GM21825 (cell line): ENCODE data around the gene C16orf95.

Experiments
- ATAC-seq: cut with Tn5 transposase; IDR thresholded peaks from one replicate; pipeline ENCODE4 v1.9.1; 2021; ENCODE audit warnings: mild to moderate bottlenecking, moderate library complexity; ENCODE audit not compliant: unreplicated experiment

The C16orf95 gene

DNA sequence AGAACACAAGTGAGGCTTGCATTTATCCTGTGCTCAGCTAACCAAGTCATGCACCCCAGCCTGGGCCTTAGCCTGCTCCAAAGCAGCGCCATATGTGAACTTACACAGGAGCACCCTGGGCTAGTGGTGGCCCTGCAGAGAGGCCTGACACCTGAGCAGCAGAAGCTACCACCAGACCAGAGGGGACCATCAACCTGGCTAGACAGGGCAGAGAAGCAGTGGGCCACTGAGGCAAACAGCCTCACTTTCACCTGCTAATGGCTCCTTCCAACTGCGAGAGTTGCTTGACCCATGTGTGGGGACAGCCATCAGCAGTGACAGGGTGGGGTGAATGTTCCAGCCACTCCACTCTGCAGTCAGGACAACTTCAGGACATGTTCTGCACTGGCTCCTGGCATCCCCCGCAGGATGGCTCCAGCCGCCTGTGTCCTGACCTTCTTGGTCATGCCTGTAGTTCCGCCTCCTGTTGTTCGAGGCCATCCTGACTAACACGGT is 2.9 kb upstream of the C16orf95 start:
- ATAC-seq = no peak

DNA sequence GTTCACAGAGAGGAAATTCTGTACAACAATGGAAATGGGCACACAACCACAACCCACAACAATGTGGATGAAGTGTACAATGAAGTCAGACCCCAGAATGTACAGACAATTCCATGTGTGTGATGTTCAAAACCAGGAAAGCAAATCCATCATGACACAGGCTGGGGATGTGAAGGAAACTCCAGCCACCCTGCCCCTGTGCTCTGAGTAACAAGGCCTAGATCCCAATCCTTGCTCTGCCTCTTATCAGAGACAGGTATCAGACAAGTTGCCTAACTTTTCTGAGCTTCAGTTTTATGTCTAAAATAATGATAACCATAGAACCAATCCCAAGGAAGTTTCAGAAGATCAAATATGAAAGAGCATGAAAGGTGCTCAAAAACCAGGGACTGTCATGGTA is 1.8 kb upstream of the C16orf95 start:
- no peak for ATAC-seq

DNA sequence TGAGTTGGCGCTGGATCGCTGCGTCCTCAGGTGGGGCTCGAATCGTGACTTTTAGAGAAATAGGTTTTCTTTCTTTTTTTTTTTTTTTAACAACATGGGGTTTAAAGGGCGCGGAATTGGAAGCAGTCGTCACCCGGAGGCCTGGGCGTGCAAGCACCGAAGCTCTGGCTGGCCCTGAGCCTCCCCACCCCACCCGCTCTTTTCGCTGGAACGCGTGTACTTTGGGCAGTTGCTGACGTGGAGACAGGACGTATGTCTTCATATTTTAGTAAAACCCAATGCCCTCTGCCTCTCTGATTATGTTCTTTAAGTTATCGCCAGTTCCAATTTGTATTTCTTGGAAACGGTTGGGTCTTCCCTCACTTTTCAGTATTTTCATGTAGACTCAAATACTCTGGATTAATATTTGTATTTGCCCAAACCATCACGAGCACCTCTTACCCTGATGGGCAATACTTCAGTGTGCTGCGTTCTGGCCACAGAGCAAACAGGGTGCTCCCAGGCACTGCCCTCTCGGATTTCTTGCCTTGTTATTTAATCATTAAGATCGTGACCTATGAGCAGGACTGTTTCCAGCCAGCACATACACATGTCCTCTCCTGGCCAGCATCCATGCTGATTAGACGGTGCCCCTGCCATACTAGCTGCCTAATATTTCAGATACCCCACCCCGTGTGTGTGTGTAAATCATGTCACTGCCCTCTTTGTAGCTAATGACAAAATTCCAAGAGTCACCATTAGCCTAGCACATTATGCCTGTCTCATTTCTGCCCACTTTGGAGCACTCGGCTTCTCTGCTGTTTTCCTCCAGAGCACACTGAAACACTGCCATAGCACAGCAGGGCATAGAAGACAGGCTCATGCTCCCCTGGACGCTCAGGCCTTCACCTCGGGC is 805 bp upstream of the C16orf95 start:
- no peak for ATAC-seq

DNA sequence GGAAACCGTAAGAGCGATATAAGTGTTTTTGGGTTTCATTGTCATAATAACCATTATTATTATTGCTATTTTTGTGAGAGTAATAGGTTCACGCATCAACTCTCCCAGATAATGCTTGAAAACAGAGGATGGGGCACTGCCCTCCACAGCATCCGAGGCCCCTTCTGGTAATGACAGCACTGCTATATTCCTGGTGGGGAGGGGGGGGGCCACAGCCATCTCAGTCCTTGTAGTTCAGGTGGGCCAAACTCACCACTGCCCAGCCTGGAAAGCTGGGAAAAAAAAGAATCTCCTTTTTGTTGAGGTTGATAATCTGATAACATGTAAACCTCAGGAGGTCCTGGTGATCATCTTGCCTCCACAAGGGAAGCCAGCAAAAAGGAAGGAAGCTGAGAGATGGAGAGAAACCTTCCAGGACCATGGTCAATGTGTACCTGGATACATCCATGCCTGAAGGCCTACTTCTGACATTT is 706 bp downstream of the C16orf95 start:
- ATAC-seq = no peak

DNA sequence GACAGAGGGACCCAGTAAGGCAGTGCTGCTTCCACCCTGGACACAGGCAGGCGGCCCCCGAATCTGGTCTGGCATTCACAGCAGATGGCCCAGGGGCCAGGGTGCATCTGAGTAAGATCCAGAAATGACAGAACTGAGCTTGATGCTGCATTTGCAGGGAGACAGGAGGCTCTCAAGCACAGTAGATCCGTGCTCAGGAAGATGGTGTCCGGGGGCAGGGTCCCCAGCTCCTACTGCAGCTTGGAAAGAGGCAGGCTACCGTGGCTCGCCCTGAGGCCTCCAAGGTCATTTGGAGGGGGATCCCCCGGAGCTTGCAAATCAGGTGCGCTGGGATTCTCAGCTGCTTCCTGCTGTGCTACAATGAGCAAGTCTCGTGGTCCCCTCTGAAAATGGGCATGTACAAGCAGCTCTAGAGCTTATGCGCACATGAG is 2.2 kb downstream of the C16orf95 start:
- no peak for ATAC-seq

DNA sequence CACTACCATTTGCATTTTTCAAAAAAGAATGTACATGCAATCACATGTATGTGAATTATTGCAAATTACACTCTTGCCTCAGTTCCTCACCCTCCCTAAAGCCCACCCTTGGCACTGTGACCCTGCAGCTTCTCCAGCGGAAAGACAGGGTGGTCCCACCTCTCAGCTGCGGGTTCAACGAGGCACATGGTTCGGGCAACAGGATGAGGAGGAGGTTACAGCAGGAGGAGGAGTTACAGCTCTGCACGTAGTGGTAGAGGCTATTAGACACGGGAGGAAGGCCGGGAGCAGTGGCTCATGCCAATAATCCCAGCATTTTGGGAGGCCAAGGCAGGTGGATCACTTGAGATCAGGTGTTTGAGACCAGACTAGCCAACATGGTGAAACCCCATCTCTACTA is 5.2 kb downstream of the C16orf95 start:
- ATAC-seq = no peak

DNA sequence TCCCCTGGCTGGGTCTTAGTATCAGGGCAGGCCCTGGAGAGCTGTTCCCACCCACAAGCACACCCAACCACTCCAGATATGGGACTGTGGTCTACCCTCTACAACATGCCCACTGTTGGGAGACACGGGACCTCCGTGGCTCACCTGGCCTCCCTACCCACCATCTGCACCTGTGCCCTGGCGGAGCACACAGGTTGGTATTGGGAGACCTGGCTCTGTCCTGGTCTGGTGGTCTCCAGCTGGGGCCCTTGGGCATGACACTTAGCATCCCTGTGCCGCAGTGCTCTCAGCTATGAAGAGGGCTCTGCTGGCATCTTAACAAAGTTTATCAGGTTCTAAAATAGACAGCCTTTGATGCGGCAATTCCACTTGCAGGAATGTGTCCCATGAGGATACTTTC is 5.8 kb downstream of the C16orf95 start:
- no peak for ATAC-seq

DNA sequence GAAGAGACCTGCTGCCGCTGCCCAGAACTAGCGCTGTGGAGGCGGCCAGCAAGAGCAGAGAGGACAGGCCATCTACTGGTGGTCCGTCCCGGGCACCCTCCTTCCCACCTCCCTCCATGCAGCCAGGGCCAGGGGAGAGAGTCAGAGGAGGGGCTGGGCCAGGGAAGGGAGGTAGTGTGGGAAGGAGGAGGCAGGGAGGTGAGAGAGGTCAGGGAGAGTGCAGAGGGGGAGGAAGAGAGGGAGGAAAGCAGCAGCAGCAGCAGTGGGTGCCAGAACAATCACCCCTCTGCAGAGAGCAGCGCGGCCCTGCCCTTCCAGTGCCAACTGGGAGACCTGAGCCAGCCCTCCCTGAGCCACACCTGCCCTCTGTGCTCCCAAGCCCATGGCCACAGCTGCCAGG is 6.6 kb downstream of the C16orf95 start:
- ATAC-seq = no peak

DNA sequence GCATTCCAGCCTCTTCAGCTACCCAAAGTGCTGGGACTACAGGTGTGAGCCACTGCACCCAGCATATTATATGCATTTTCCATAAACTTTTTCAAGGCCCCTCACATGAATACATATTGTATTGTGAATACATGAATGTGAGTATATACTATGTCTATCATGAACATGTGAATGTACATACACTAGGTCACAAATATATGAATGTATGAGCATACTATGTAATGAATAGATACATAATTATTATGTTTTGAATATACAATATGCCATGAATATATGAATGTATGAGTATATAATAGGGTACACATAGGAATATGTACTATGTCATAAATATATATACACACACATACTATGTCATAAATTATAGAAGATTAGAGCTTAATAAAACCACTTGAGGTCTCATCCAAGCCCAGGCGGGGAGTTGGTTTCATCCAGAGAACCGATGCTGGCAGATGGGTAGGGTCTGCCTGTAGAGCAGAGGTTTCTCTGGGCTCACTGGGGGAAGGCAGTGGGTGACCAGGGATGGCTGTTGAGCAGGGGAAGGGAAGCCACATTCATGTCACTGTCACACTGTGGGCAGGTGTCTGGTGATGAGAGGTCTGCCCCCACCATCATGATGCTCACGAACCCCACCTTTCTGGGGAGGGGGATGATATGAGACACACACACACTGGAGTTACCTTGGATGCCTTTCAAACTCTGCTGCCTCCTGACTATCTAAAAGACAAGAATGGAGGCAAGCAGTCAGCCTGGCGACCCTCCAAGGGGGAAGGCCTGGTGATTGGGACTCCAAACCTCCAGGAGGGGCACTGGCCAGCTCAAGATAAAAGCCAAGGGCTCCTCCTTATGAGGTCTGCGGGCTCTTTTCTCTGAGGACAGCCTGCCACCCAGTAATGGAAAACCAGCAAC is 7.3 kb downstream of the C16orf95 start:
- ATAC-seq = no peak

DNA sequence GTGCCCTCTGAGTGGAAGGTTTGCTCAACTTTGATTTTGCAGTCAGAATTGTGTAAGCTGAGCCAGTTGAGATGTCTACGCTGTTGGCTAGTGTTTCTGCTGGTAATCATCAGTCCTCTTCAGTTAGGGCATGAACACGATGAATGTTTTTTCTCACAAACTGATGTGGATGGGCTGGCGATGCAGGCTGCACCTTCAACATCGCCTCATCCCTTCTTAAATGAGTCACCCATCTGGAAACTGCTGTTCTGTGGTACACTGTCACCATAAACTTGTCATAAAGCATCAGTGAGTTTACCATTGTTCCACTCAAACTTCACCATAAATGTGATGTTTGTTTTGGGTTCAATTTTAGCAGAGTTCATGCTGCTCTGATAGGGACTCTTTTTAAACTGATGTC is 8.4 kb downstream of the C16orf95 start:
- ATAC-seq = no peak

DNA sequence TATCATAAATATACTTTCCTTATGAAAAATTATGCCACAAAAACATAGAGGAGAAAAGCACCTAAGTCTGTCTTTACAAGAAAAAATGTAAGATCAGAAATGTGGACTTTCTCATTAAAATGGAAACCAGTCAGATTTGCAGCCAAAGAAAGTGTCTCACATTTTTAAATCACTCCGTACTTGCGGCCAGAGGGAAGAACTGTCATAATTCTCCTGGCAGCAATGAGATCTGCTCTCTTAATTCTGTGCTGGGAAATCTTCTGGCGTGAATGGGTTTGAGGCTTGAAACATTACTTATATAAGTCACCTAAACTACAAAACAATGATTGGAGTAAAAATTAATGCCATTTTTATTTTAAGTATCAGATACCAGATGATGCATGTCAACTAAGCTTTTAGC is 10.7 kb downstream of the C16orf95 start:
- ATAC-seq = no peak

DNA sequence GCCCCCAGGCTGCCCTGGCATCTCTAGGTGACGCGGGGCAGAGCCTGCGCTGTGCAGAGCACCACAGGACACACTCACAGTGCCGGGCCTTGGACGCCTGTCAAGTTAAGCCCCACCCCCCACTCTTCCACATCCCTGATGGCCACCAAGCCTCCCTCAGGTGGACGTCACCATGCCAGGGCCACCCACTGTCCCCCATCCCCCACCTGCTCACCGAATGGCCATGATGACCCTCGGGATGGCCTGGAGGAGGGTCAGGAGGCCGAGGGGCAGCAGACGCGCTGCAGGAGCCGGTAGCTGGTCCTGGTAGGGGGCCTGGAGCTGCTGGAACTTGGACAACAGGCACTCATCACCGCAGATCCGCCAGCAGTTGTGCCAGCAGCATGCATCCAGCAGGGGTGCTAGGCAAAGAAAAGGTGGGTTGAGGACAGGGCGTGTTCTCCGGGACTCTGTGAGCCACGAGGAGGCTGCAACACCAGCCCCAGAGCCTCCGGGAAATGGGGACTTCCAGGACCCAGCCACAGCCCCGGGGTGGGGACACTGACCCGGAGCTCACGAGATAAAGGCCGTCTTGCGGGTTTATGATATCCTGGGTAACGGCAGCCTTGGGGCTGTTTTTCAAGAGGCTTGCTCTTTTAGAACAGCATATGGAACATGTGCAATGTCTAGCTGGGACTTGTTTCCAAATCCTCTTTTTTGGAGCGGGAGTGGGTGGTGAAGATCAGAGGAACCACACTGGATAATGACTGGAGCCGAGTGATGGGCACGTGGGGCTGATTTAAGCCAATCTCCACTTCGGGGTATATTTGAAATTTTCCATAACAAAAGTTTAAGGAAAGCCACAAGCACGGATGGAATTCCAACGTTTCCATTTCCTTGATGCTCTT is 11.4 kb downstream of the C16orf95 start:
- ATAC-seq = no peak

DNA sequence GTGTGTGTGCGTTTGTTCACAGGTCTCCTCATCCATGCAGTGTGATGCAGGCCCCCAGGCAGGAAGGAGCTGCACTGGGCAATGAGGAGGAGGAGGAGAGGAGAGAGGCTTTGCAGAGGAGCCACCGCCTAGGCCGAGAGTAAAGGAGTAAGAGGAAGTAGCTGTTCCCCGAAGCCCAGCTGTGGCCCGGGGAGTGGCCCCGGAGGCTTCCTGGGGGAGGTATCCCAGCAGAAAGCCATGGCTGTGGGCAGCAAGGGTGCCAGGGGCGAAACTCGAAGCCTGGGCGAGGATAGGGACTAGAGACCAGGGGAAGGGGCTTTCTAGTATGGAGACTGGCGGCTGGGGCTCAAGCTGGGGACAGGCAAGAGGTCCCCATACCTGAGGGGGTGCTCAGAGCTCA is 12.2 kb downstream of the C16orf95 start:
- ATAC-seq = no peak

DNA sequence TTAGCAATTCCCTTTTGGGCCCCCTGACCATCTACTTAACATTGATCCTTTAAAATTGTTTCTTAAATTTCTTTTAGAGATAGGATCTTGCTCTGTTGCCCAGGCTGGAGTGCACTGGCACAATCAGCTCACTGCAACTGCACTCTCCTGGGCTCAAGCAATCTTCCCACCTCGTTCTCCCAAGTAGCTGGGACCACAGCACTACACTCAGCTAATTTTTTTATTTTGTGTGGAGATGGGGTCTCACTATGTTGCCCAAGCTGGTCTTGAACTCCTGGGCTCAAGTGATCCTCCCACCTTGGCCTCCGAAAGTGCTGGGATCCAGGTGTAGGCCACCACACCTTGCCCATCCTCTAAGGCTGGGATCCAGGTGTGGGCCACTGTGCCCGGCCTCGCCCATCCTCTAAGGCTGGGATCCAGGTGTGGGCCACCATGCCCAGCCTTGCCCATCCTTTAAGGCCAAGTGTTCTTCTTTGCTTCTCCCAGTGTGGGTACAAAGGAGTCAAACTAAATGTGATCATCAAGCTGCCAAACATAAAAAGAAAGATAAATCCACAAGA is 13.2 kb downstream of the C16orf95 start:
- ATAC-seq = no peak

DNA sequence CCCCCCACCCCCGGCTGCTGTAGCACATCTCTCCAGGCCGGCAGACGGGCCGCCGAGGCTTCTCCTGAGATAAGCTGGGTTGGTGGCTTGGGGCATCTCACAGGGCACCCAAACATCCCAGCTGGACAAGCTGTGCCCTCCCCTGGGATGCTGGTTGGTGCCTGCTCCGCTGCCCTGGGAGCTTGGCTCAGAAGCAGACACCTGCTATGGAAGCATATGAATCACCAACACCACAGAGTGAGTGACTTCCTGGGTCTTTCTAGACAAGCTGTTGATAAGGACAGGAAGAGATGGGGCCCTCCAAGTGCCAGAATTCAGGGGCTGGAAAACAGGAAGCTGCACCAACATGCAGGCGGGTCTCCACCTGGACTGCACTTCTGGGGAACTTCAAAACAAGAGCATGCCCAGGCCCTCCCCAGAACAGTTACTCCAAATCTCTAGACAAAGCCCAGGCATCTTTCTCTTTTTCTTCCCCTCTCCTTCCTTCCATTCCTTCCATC is 13.7 kb downstream of the C16orf95 start:
- ATAC-seq = no peak

DNA sequence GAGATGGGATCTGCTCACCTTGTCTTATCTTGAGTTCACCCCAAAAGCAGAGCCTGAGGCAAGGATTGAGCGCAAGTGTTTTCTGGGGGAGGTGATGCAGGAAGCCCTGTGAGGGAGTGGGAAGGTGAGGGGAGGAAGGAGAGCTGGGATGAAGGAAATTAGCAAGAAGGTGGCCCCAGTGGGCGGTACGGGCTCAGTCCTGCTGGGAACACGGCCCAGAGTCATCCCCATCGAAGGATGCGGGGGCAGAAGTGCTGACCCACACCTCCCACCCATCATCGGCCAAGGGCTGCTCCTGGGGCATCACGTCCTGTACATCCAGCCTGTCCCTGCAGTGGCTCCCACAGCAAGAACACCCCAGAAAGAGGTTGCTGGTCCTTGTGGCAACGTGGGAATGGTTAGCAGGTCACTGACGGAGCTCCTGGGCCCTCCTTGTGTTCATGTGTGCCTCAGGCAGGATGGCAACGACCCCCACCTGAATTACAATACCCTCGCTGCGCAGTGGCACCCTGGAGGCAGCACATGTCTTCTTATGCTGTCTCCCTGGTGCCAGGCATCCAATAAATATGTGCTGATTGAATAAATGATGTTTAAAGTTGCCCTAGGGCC is 18.2 kb downstream of the C16orf95 start:
- ATAC-seq = no peak

DNA sequence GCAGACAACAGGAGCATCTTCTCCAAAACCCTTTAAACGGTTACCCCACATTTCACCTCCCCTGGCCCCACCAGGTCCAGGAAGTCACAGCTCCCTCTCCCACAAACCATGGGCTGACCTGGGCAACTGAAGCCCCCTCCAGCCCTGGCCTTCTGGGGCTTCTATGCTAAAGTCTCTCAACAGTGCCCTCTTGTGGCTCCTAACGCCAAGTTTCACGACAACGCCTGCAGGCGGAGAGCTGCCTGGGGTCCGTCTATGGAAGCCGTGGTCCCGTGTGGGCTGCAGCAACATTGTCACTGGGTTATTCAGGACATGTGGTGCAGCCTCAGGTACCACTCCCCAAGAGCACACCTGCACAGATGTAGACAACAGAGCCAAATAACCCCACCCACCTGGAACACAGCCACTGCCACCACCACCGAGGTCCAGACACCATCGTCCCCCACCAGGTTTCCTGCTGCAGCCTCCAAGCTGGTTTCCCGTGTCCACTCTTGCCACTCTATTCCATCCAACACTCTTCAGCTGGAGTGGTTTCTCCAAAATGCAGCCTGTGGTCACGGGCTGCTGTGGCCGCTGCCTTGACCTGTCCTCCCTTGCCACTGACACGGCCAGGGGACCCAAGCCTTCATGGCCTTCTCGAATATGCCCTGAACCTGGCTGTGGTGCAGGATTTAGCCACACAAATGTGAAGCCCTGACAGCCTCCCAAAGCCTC is 19.1 kb downstream of the C16orf95 start:
- no peak for ATAC-seq

DNA sequence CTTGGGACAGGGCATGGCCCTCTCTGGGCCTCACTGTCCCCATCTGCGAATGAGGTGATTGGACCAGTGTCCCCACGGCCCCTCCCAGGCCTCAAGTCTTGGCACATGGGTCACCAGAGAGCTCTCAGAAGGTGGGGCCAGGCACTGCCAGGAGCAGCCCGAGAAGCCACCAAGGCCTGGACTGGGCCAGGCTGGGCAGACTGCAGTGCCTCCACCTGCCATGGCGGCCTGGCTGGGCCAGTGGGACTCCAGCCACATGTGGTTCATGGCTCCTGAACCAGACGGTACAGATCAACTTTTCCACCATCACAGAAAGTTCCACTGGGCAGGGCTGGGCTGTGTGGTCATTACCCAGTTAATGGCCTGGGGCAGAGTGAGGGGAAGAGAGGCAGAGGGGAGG is 19.8 kb downstream of the C16orf95 start:
- ATAC-seq = no peak
